ENCODE measurements around the gene MIEF2. TPM values are rescaled to one million over a fixed set of nuclear protein-coding genes. Genes with fewer than 3 reads are reported as not detected.
"Not testable (repeated sequence)": the region's sequence is repeated elsewhere in the genome, so short reads cannot be mapped to it uniquely, and the experiment has no call there.

The MIEF2 gene
- 10 to 100 TPM; 19.3 to 45.2 (median 34.3) TPM for total RNA-seq

- intact Hi-C loops (cut with DNase I; ENCODE audit: low total_unique reads) (loop anchor here (1.0 to 2.0 kb wide), 3 partner anchors 36 to 77 kb away; partner anchors contain the start of genes ALKBH5, LLGL1, SMCR8 and TOP3A), in situ Hi-C loops (cut with MboI; ENCODE audit: low sequenced_read_pairs in 4 of 4) (loop anchor here in 1 of 4 donors (10.0 kb wide), 1 partner anchor 54 kb away; the partner anchor contains the start of genes SMCR8 and TOP3A)
- H3K4me1 ChIP-seq: peaks cover 58 to 61% of the 10 kb centered on the region in 2 donors
- no peaks in the 10 kb centered on the region for H3K9me3 ChIP-seq
- peak in 1 of 5 experiments; percentile 9 for TF ChIP-seq CTCF (IDR thresholded peaks at IDR 0.05 in 4 of 5, conservative IDR thresholded peaks at IDR 0.05 in 1 of 5)
- TF ChIP-seq POLR2A (IDR thresholded peaks at IDR 0.05): peak; percentile 78 to 79
- no peaks in the 10 kb centered on the region for H3K27me3 ChIP-seq
- peak; percentile 96 to 97 for DNase-seq
- ATAC-seq: peak; percentile 66 to 75
- peak within 1 kb of the TSS; percentile 90 to 94 (median 90) for H3K4me3 ChIP-seq
- H3K36me3 ChIP-seq: peaks cover 0 to 40% of the 10 kb centered on the region in 2 donors
- H3K27ac ChIP-seq: peak within 1 kb of the TSS; percentile 98 to 100 (median 99)
Observed at GRCh38 chr17:18260332-18261145, at the start of gene MIEF2. Gene MIEF2 (plus strand): TSS chr17:18260662. CDS start chr17:18262721, 2,059 bp downstream.

DNA sequence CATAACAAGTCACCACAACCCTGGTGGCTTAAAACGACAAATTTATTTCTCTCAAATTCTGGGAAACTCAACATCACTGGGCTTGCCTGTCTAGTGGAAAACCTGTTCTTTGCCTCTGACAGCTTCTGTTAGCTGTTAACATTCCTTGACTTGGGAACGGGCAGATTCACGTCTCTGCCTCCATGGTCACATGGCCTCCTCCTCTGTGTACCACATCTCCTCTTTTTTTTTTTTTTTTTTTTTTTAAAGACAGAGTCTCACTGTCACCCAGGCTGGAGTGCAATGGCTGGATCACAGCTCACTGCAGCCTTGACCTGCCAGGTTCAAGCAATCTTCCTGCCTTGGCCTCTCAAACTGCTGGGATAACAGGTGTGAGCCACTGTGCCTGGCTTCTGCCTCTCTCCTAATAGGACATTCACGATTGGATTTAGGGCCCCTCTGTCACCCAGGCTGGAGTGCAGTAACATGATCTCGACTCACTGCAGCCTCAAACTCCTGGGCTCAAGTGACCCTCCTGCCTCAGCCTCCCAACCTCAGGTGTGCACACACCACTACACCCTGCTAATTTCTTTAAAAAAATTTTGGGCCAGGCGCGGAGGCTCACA, 46.7 kb upstream of the MIEF2 start:
- no peak for DNase-seq
- Histone ChIP-seq H3K36me3 (peaks cover 0 to 22% of the 10 kb centered on the region in 2 donors), H3K4me3 (no peak overlapping the region), H3K9me3 (no peaks in the 10 kb centered on the region), H3K27me3 (no peaks in the 10 kb centered on the region), H3K4me1 (no peaks in the 10 kb centered on the region), H3K27ac (no peak overlapping the region)
- ATAC-seq: no peak
- TF ChIP-seq CTCF (IDR thresholded peaks at IDR 0.05 in 4 of 5, conservative IDR thresholded peaks at IDR 0.05 in 1 of 5): no peak
- TF ChIP-seq POLR2A (IDR thresholded peaks at IDR 0.05): no peak
- intact Hi-C loops (cut with DNase I; ENCODE audit: low total_unique reads): no loop called here
- in situ Hi-C loops (cut with MboI; ENCODE audit: low sequenced_read_pairs in 4 of 4): no loop called here

DNA sequence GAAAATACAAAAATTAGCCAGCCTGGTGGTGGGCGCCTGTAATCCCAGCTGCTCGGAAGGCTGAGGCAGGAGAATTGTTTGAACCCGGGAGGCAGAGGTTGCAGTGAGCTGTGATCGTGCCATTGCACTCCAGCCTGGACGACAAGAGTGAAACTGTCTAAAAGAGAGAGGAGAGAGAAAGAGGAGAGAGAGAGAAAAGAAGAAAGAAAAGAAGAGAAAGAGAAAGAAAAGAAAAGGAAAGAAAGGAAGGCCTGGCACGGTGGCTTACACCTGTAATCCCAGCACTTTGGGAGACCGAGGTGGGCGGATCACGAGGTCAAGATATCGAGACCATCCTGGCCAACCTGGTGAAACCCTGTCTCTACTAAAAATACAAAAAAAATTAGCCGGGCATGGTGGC, 43.6 kb upstream of the MIEF2 start:
- H3K4me1 ChIP-seq; H3K4me3 ChIP-seq; H3K9me3 ChIP-seq; H3K27me3 ChIP-seq; DNase-seq; ATAC-seq; H3K27ac ChIP-seq; in situ Hi-C loops (cut with MboI; ENCODE audit: low sequenced_read_pairs in 4 of 4); H3K36me3 ChIP-seq; intact Hi-C loops (cut with DNase I; ENCODE audit: low total_unique reads): not testable (repeated sequence)

DNA sequence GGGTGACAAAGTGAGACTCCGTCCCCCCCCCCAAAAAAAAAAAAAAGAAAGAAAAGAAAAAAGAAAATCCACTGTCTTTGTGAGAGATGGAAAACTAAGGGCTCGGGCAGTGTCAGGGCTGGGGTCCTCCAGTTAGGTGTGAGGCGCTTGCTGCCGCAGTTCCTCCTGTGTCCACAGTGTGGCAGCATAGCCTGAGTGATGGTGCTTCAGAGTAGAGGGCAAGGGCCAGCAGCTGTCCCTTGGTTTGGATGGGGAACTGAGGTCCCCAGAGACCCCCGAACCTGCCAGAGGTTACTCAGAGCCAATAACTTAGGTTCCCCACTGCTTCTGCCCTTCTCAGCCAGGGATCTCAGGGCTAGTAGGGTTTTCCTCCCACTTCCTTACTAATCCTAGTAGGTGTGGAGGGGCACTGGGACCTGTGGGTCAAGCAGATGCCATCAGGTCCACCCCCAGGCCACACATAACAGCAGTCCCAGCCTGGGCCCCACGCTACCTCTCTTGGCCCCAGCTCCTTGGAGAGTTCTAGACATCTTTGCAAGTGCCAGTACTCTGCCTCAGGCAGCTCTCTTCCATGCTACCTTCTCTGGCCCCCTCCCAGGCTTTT, 42.9 kb upstream of the MIEF2 start:
- H3K36me3 ChIP-seq: no peaks in the 10 kb centered on the region
- ATAC-seq (peak; percentile 86 to 90), DNase-seq (peak; percentile 38 to 74)
- no peak overlapping the region for H3K4me3 ChIP-seq
- peak; percentile 75 to 97 (median 85) for TF ChIP-seq CTCF (IDR thresholded peaks at IDR 0.05 in 4 of 5, conservative IDR thresholded peaks at IDR 0.05 in 1 of 5)
- TF ChIP-seq POLR2A (IDR thresholded peaks at IDR 0.05): no peak
- in situ Hi-C loops (cut with MboI; ENCODE audit: low sequenced_read_pairs in 4 of 4): no loop called here
- H3K27me3 ChIP-seq: no peaks in the 10 kb centered on the region
- H3K27ac ChIP-seq: no peak overlapping the region
- intact Hi-C loops (cut with DNase I; ENCODE audit: low total_unique reads): no loop called here
- H3K9me3 ChIP-seq: no peaks in the 10 kb centered on the region
- H3K4me1 ChIP-seq: no peaks in the 10 kb centered on the region

Measured in gastrocnemius medialis (tissue), 4 donors.